Ishikawa (cell line): ENCODE data around the gene ZC3H12C.

Source experiments
- CREB1 ChIP-seq: IDR thresholded peaks from 2 replicates; pipeline ENCODE4 v1.6.1; 2012; ENCODE audit warnings: low read depth
- EGR1 ChIP-seq: IDR thresholded peaks from 2 replicates; pipeline ENCODE4 v1.6.1; 2012
- EP300 ChIP-seq: IDR thresholded peaks from 2 replicates; pipeline ENCODE4 v1.6.1; 2012; ENCODE audit warnings: borderline replicate concordance
- FOXM1 ChIP-seq: IDR thresholded peaks from 2 replicates; pipeline ENCODE4 v1.6.1; 2012; ENCODE audit warnings: low read depth, borderline replicate concordance
- MAX ChIP-seq: IDR thresholded peaks from 2 replicates; pipeline ENCODE4 v1.6.1; 2012
- RAD21 ChIP-seq: IDR thresholded peaks from 2 replicates; pipeline ENCODE4 v1.6.1; 2012; ENCODE audit warnings: low read depth
- TAF1 ChIP-seq: IDR thresholded peaks from 2 replicates; pipeline ENCODE4 v1.6.1; 2012; ENCODE audit warnings: low read depth, mild to moderate bottlenecking
- TCF12 ChIP-seq: IDR thresholded peaks from 2 replicates; pipeline ENCODE4 v1.6.1; 2012; ENCODE audit warnings: low read depth
- YY1 ChIP-seq: IDR thresholded peaks from 2 replicates; pipeline ENCODE4 v1.6.1; 2012; ENCODE audit warnings: low read depth

GRCh38 chr11:110173811-110174644, 80.8 kb downstream of the ZC3H12C start:
- TF ChIP-seq RAD21 = peak; percentile 51
- no peak for TF ChIP-seq MAX
- TF ChIP-seq TAF1 = no peak
- TF ChIP-seq TCF12 = no peak
- TF ChIP-seq CREB1 = no peak
- no peak for TF ChIP-seq YY1
- TF ChIP-seq FOXM1 = no peak
- no peak for TF ChIP-seq EGR1
- TF ChIP-seq EP300 = no peak
